K562 (cell line): Measurements from ENCODE around the gene PPL. TPM values are rescaled to one million over a fixed set of nuclear protein-coding genes. Genes with fewer than 3 reads are reported as not detected.
A peak's percentile ranks its signal among the peaks of the same experiment; 100 is the strongest.

Experiments used
- CHD7 ChIP-seq: fragments of 200-600 bp; sonication (generic); IDR thresholded peaks from one replicate; pipeline ENCODE4 v1.6.1; 2012; ENCODE audit warnings: mild to moderate bottlenecking, low read depth, low read length, inconsistent platforms
- GMEB1 ChIP-seq: fragments of 250-450 bp; sonication (Bioruptor Pico); IDR thresholded peaks from 2 replicates; pipeline ENCODE4 v1.4.0; 2020; ENCODE audit warnings: mild to moderate bottlenecking
- PHB ChIP-seq: fragments of 250-450 bp; sonication (Bioruptor Pico); IDR thresholded peaks from 2 replicates; pipeline ENCODE4 v1.5.0; 2021
- TCF7 ChIP-seq: sonication (generic); IDR thresholded peaks from 2 replicates; pipeline ENCODE4 v1.6.1; 2016; ENCODE audit warnings: antibody characterized with exemption, borderline replicate concordance
- TFE3 ChIP-seq: fragments of 450-650 bp; formaldehyde crosslinking; IDR thresholded peaks from 2 replicates; pipeline ENCODE4 v1.4.0; 2020; ENCODE audit warnings: mild to moderate bottlenecking, mixed read lengths
- USF2 ChIP-seq: sonication (generic); formaldehyde crosslinking; IDR thresholded peaks from 2 replicates; pipeline ENCODE4 v1.5.0; 2020; ENCODE audit warnings: missing genetic modification reagents
- ZNF444 ChIP-seq: fragments of 250-450 bp; sonication (Bioruptor Pico); IDR thresholded peaks from 2 replicates; pipeline ENCODE4 v1.4.0; 2020; ENCODE audit warnings: mild to moderate bottlenecking, moderate library complexity
- polyA plus RNA-seq, 8 experiments: library from polyadenylated mRNA; depleted of rRNA in 4 of 8; stranded (reverse) in 5 of 8; unstranded in 3 of 8; fragments of >200 nt; fragmentation: Nextera tagmentation in 2 of 8; fragmentation: Illumina TruSeq in 1 of 8; extraction: Ambion mirVana in 2 of 8; extraction: Trizol in 1 of 8; gene quantifications; 2 replicates each; pipeline versions ENCODE4 v1.2.1 to v1.2.3, GENCODE V29; 2011 to 2014; ENCODE audit warnings: inconsistent platforms in 1 of 8, missing spikeins in 1 of 8
- total RNA-seq, 7 experiments: library from RNA; depleted of rRNA in 6 of 7; stranded (reverse); fragments of >200 nt in 6 of 7; fragmentation: Illumina TruSeq in 2 of 7; extraction: Trizol in 2 of 7; gene quantifications; 2 replicates each; pipeline versions ENCODE4 v1.2.1 to v1.2.3, GENCODE V29; 2011 to 2021; ENCODE audit warnings: low replicate concordance in 1 of 7

The PPL gene
- total and polyA plus RNA-seq, 9 of the 15 experiments (the other 6 are each of a cell fraction or from before 2014, with no cell fraction given) = 0.01 to 0.15 (median 0.07) TPM; not detected in 3

GRCh38 chr16:4894276-4895150, 42.4 kb downstream of the PPL start (continued):
- TF ChIP-seq CHD7 (no peak), PHB (CRISPR knock-in tag) (no peak), GMEB1 (no peak), USF2 (CRISPR knock-in tag) (peak; percentile 93), TFE3 (peak; percentile 34; the same call in 1 of the 2 replicates), TCF7 (no peak), ZNF444 (CRISPR knock-in tag) (no peak)
